GM12878 (cell line): ENCODE measurements around the gene THOC6. TPM values are rescaled to one million over a fixed set of nuclear protein-coding genes. Genes with fewer than 3 reads are reported as not detected.

Source experiments
- ATAC-seq: fragments of 200-7000 bp; cut with Tn5 transposase; 3 replicates; pipeline ENCODE4 v1.9.1; 2020; ENCODE audit warnings: mild to moderate bottlenecking, moderate library complexity
- BruUV-seq: library from RNA; stranded (reverse); fragments of 400-500 nt; replicated peaks from 2 replicates; lab custom pipeline; 2021; lab: Mats Ljungman, UMichigan
- CTCF ChIA-PET: fragments of 300-600 bp; sonication (Branson Sonifier 250); formaldehyde crosslinking; extraction: SDS; loops from one replicate; lab custom pipeline; 2021; ENCODE audit warnings: inconsistent platforms; lab: Yijun Ruan, JAX
- POLR2A ChIA-PET: fragments of 350-600 bp; formaldehyde crosslinking; extraction: SDS; loops from one replicate; lab custom pipeline; 2021; ENCODE audit warnings: inconsistent platforms; lab: Charles Lee
- RAD21 ChIA-PET: fragments of 300-600 bp; sonication (Branson Sonifier 250); formaldehyde crosslinking; loops from one replicate; lab custom pipeline; 2023; ENCODE audit warnings: antibody characterized with exemption; ENCODE audit not compliant: unreplicated experiment; lab: Charles Lee
- SMC1A ChIA-PET: fragments of 300-600 bp; sonication (Branson Sonifier 250); formaldehyde crosslinking; loops from one replicate; lab custom pipeline; 2023; ENCODE audit not compliant: unreplicated experiment, uncharacterized antibody; lab: Charles Lee
- DNase-seq: peaks from one replicate; pipeline ENCODE4 v3.0.0-alpha.2; 2011; ENCODE audit warnings: low read depth, low spot score
- FAIRE-seq: peaks from 3 replicates; lab custom pipeline; 2011; peaks lifted over from hg19 to GRCh38; lab: Jason Lieb, UNC
- H2AFZ ChIP-seq: 2 replicates; pipeline ENCODE4 v1.6.0; 2011; ENCODE audit warnings: low read depth, low read length, control low read depth; ENCODE audit not compliant: control insufficient read depth
- H3K27ac ChIP-seq: 2 replicates; pipeline ENCODE4 v1.5.1; 2011; ENCODE audit warnings: control low read depth; ENCODE audit not compliant: control insufficient read depth, insufficient read depth
- H3K27me3 ChIP-seq, 2 experiments: replicated peaks in 1 of 2; 2 replicates each; pipeline versions ENCODE4 v1.6.0 to v1.6.1; 2011; ENCODE audit warnings: low read length in 1 of 2; ENCODE audit not compliant: control insufficient read depth in 2 of 2, insufficient read depth in 2 of 2
- H3K36me3 ChIP-seq, 2 experiments: 2 replicates each; pipeline ENCODE4 v1.5.1; 2011; ENCODE audit warnings: low read length in 1 of 2; ENCODE audit not compliant: control insufficient read depth in 2 of 2, insufficient read depth in 2 of 2
- H3K4me1 ChIP-seq: 2 replicates; pipeline ENCODE4 v1.6.1; 2011; ENCODE audit warnings: mild to moderate bottlenecking, low read length, moderate library complexity, mixed read lengths; ENCODE audit not compliant: control insufficient read depth, insufficient read depth
- H3K4me2 ChIP-seq: 2 replicates; pipeline ENCODE4 v1.6.0; 2011; ENCODE audit warnings: control low read depth; ENCODE audit not compliant: control insufficient read depth, insufficient read depth
- H3K4me3 ChIP-seq: fragments of 200-600 bp; sonication (generic); 2 replicates; pipeline ENCODE4 v1.5.1; 2016
- H3K79me2 ChIP-seq: 2 replicates; pipeline ENCODE4 v1.6.0; 2011; ENCODE audit warnings: low read length; ENCODE audit not compliant: control insufficient read depth, insufficient read depth
- H3K9ac ChIP-seq: 2 replicates; pipeline ENCODE4 v1.8.0; 2011; ENCODE audit warnings: low read length, control low read depth, mixed read lengths; ENCODE audit not compliant: control insufficient read depth, insufficient read depth
- H3K9me3 ChIP-seq: replicated peaks from 3 replicates; pipeline ENCODE4 v1.5.1; 2011; ENCODE audit warnings: mild to moderate bottlenecking, low read length; ENCODE audit not compliant: control insufficient read depth, insufficient read depth
- H4K20me1 ChIP-seq: 2 replicates; pipeline ENCODE4 v1.6.0; 2011; ENCODE audit not compliant: control insufficient read depth, insufficient read depth
- BACH1 ChIP-seq: fragments of 450-650 bp; IDR thresholded peaks from 2 replicates; pipeline ENCODE4 v1.6.1; 2017; ENCODE audit warnings: mild to moderate bottlenecking, borderline replicate concordance
- CHD4 ChIP-seq: fragments of 200-600 bp; sonication (generic); IDR thresholded peaks from 2 replicates; pipeline ENCODE4 v1.6.1; 2016; ENCODE audit warnings: mild to moderate bottlenecking
- CTCF ChIP-seq, 3 experiments: IDR thresholded peaks in 2 of 3; conservative IDR thresholded peaks in 1 of 3; 2 replicates each; pipeline ENCODE4 v1.5.1; 2011; ENCODE audit warnings: low read depth in 3 of 3, low read length in 3 of 3, mild to moderate bottlenecking in 3 of 3, control low read depth in 2 of 3, moderate library complexity in 2 of 3, inconsistent platforms in 1 of 3, mixed read lengths in 1 of 3; ENCODE audit not compliant: control insufficient read depth in 2 of 3, insufficient read depth in 1 of 3; ENCODE audit errors: extremely low read depth in 1 of 3
- HDAC2 ChIP-seq: fragments of 200-600 bp; sonication (generic); IDR thresholded peaks from 2 replicates; pipeline ENCODE4 v1.6.1; 2017
- JUNB ChIP-seq: IDR thresholded peaks from 2 replicates; pipeline ENCODE4 v1.6.1; 2016; ENCODE audit warnings: antibody characterized with exemption, mild to moderate bottlenecking
- MTA3 ChIP-seq: IDR thresholded peaks from 2 replicates; pipeline ENCODE4 v1.6.1; 2012; ENCODE audit warnings: low read length, inconsistent platforms, borderline replicate concordance
- MXI1 ChIP-seq: fragments of 150-350 bp; IDR thresholded peaks from 2 replicates; pipeline ENCODE4 v1.6.1; 2011; ENCODE audit warnings: low read depth, mild to moderate bottlenecking, inconsistent platforms, low read length, improper control_type of control experiment
- NFYB ChIP-seq: IDR thresholded peaks from 2 replicates; pipeline ENCODE4 v1.6.1; 2011; ENCODE audit warnings: low read depth, mild to moderate bottlenecking, low read length, improper control_type of control experiment, moderate library complexity; ENCODE audit not compliant: insufficient read depth
- NR2C1 ChIP-seq: fragments of 450-650 bp; IDR thresholded peaks from 2 replicates; pipeline ENCODE4 v1.6.1; 2017; ENCODE audit warnings: antibody characterized with exemption, mild to moderate bottlenecking, moderate library complexity
- PML ChIP-seq: IDR thresholded peaks from 2 replicates; pipeline ENCODE4 v1.6.1; 2012; ENCODE audit warnings: low read length, inconsistent platforms
- POLR2A ChIP-seq: IDR thresholded peaks from 2 replicates; pipeline ENCODE4 v1.6.1; 2011; ENCODE audit warnings: low read depth, mild to moderate bottlenecking, low read length
- POU2F2 ChIP-seq: IDR thresholded peaks from 3 replicates; pipeline ENCODE4 v1.6.1; 2011; ENCODE audit warnings: low read depth, mild to moderate bottlenecking, low read length, borderline replicate concordance
- RFX5 ChIP-seq: IDR thresholded peaks from 2 replicates; pipeline ENCODE4 v1.6.1; 2011; ENCODE audit warnings: low read depth, low read length, improper control_type of control experiment
- SP1 ChIP-seq: IDR thresholded peaks from one replicate; pipeline ENCODE4 v1.6.1; 2011; ENCODE audit warnings: low read depth, low read length
- TBL1XR1 ChIP-seq: IDR thresholded peaks from 2 replicates; pipeline ENCODE4 v1.6.1; 2012; ENCODE audit warnings: low read depth, low read length, improper control_type of control experiment
- TCF7 ChIP-seq: IDR thresholded peaks from 2 replicates; pipeline ENCODE4 v1.6.1; 2014; ENCODE audit warnings: antibody characterized with exemption, borderline replicate concordance
- ZNF207 ChIP-seq: fragments of 450-650 bp; IDR thresholded peaks from 2 replicates; pipeline ENCODE4 v1.6.1; 2014; ENCODE audit warnings: antibody characterized with exemption, mild to moderate bottlenecking, borderline replicate concordance
- WGBS: methylation state at CpG from one replicate; pipeline ENCODE4 v1.1.6; 2016; ENCODE audit warnings: low lambda C conversion rate; ENCODE audit not compliant: insufficient replicate concordance, insufficient coverage; ENCODE audit errors: missing lambda C conversion rate; 5-methylcytosine and 5-hydroxymethylcytosine counted together
- in situ Hi-C: fragments of 300-500 bp; cut with MboI; formaldehyde crosslinking; loops from 9 replicates; pipeline ENCODE4 v1.14.3; 2018; ENCODE audit warnings: mixed read lengths
- intact Hi-C: fragments of 100-400 bp; cut with micrococcal nuclease; formaldehyde crosslinking; loops from one replicate; pipeline ENCODE4 v1.14.2; 2022; ENCODE audit not compliant: unreplicated experiment
- polyA plus RNA-seq, 11 experiments: library from polyadenylated mRNA; depleted of rRNA in 4 of 11; unstranded in 6 of 11; stranded (reverse) in 5 of 11; fragments of >200 nt; fragmentation: Nextera tagmentation in 4 of 11; fragmentation: Illumina TruSeq in 1 of 11; extraction: Ambion mirVana in 4 of 11; extraction: Trizol in 1 of 11; gene quantifications; 1 replicate in 1 of 11; 2 replicates in 10 of 11; pipeline versions ENCODE4 v1.2.1 to v1.2.3, GENCODE V29; 2011 to 2016; ENCODE audit warnings: inconsistent platforms in 2 of 11, missing spikeins in 2 of 11, low read depth in 1 of 11
- total RNA-seq, 4 experiments: library from RNA; depleted of rRNA in 3 of 4; stranded (reverse); fragments of >200 nt in 3 of 4; fragmentation: Illumina TruSeq in 1 of 4; extraction: Trizol in 1 of 4; gene quantifications; 2 replicates each; pipeline versions ENCODE4 v1.2.1 to v1.2.3, GENCODE V29; 2013 to 2021

THOC6 gene
- total and polyA plus RNA-seq, 10 of the 15 experiments (the other 5 are each of a cell fraction or from before 2014, with no cell fraction given), result 1.0 to 54.4 (median 27.9) TPM

- POLR2A ChIA-PET, result interaction anchor here (1.1 kb wide), 1 partner anchor 29 kb away, joined by 3 read pairs; no protein-coding TSS in a partner anchor
Observed at GRCh38 chr16:2974319-2975056, 49.3 kb upstream of the THOC6 start.

GRCh38 chr16:2975161-2975795 is 48.6 kb upstream of the THOC6 start:
- FAIRE-seq (no peak), DNase-seq (no peak), ATAC-seq (no peak)
- H3K79me2 ChIP-seq, result peaks cover 18% of the 10 kb centered on the region
- in situ Hi-C loops (no loop called here), intact Hi-C loops (no loop called here)
- H2AFZ ChIP-seq, result no peak overlapping the region
- H3K9ac ChIP-seq, result no peak overlapping the region
- ChIA-PET RAD21 (interaction anchor here (0.9 kb wide), 1 partner anchor 10 kb away, joined by 3 read pairs; no protein-coding TSS in a partner anchor), POLR2A (no interaction called here), CTCF (no interaction called here), SMC1A (no interaction called here)
- H3K4me3 ChIP-seq, result no peak overlapping the region
- H3K36me3 ChIP-seq, result peaks cover 4 to 22% of the 10 kb centered on the region in 2 experiments; a peak in 3 of 4 replicates
- H3K4me2 ChIP-seq, result no peak overlapping the region
- no peaks in the 10 kb centered on the region for H3K27me3 ChIP-seq
- H3K9me3 ChIP-seq, result no peaks in the 10 kb centered on the region
- 91% methylated on average over 28 of the region's 28 CpGs for WGBS
- H3K4me1 ChIP-seq, result peaks cover 10% of the 10 kb centered on the region
- H3K27ac ChIP-seq, result no peak overlapping the region
- BruUV-seq, result no TSS peak
- H4K20me1 ChIP-seq, result no peaks in the 10 kb centered on the region
- TF ChIP-seq SP1 (no peak), POLR2A (peak; percentile 46; the same call in 1 of the 2 replicates), JUNB (no peak), TCF7 (no peak), MXI1 (no peak), RFX5 (no peak), TBL1XR1 (no peak), CHD4 (no peak), MTA3 (no peak), POU2F2 (no peak), NR2C1 (no peak), BACH1 (no peak), PML (no peak), CTCF (IDR thresholded peaks at IDR 0.05 in 2 of 3, conservative IDR thresholded peaks at IDR 0.05 in 1 of 3; ENCODE audit: control insufficient read depth in 2 of 3, extremely low read depth in 1 of 3, insufficient read depth in 1 of 3, low read depth in 3 of 3, low read length in 3 of 3) (0 out of 6 replicates have a peak, but pooled peaks of 1 of the 3 experiments have one; percentile 0)

More at GRCh38 chr16:2974319-2975056, 49.3 kb upstream of the THOC6 start:
- CTCF ChIA-PET, result no interaction called here
- WGBS, result 95% methylated on average over 15 of the region's 15 CpGs
- H2AFZ ChIP-seq, result no peak overlapping the region
- RAD21 ChIA-PET, result interaction anchor here (0.9 kb wide), 1 partner anchor 9 kb away, joined by 3 read pairs; no protein-coding TSS in a partner anchor
- TF ChIP-seq ZNF207 (no peak), NFYB (no peak), HDAC2 (no peak), POLR2A (peak; percentile 56)
- SMC1A ChIA-PET, result no interaction called here
- H3K36me3 ChIP-seq, result peaks cover 4 to 22% of the 10 kb centered on the region in 2 experiments; a peak in 3 of 4 replicates
- peaks cover 18% of the 10 kb centered on the region for H3K79me2 ChIP-seq
- BruUV-seq, result no TSS peak
- H3K9me3 ChIP-seq, result no peaks in the 10 kb centered on the region
- in situ Hi-C loops (no loop called here), intact Hi-C loops (no loop called here)
- DNase-seq (no peak), ATAC-seq (no peak), FAIRE-seq (no peak)
- H3K27me3 ChIP-seq, result no peaks in the 10 kb centered on the region
- H3K4me1 ChIP-seq, result peaks cover 9% of the 10 kb centered on the region
- H3K9ac ChIP-seq, result no peak overlapping the region
- H3K4me2 ChIP-seq, result no peak overlapping the region
- no peak overlapping the region for H3K27ac ChIP-seq
- H3K4me3 ChIP-seq, result no peak overlapping the region
- H4K20me1 ChIP-seq, result no peaks in the 10 kb centered on the region
